Esophagus (tissue), 2 donors: Measurements from ENCODE around the gene DRD3. TPM values are rescaled to one million over a fixed set of nuclear protein-coding genes. Genes with fewer than 3 reads are reported as not detected.

Source experiments
- H3K27ac ChIP-seq, 2 donors: one replicate each; pipeline ENCODE4 v1.5.1; 2013; ENCODE audit warnings: low read depth in 2 of 2, mild to moderate bottlenecking in 2 of 2, inconsistent platforms in 1 of 2, low read length in 1 of 2, moderate library complexity in 1 of 2
- H3K27me3 ChIP-seq, 2 donors: one replicate each; pipeline ENCODE4 v1.6.1; 2013; ENCODE audit warnings: low read length in 2 of 2, control low read depth in 1 of 2, mild to moderate bottlenecking in 1 of 2; ENCODE audit not compliant: insufficient read depth in 2 of 2, control insufficient read depth in 1 of 2
- H3K36me3 ChIP-seq, 2 donors: one replicate each; pipeline ENCODE4 v1.6.1; 2013; ENCODE audit warnings: low read length in 1 of 2; ENCODE audit not compliant: control insufficient read depth in 2 of 2, insufficient read depth in 2 of 2
- H3K4me1 ChIP-seq, 2 donors: one replicate each; pipeline ENCODE4 v1.6.1; 2013; ENCODE audit warnings: low read length in 1 of 2; ENCODE audit not compliant: control insufficient read depth in 2 of 2, insufficient read depth in 2 of 2
- H3K4me3 ChIP-seq, 2 donors: one replicate each; pipeline ENCODE4 v1.5.1; 2013; ENCODE audit warnings: low read length in 2 of 2, mild to moderate bottlenecking in 2 of 2, low read depth in 1 of 2, moderate library complexity in 1 of 2
- H3K9me3 ChIP-seq, 2 donors: one replicate each; pipeline ENCODE4 v1.6.1; 2013; ENCODE audit warnings: mild to moderate bottlenecking in 2 of 2, low read depth in 1 of 2, low read length in 1 of 2, moderate library complexity in 1 of 2; ENCODE audit not compliant: control insufficient read depth in 2 of 2, insufficient read depth in 1 of 2
- WGBS, 2 donors: extraction: QIAGEN DNeasy Blood & Tissue Kit; methylation state at CpG; one replicate each; pipeline ENCODE4 v1.1.7; 2013; 5-methylcytosine and 5-hydroxymethylcytosine counted together
- polyA plus RNA-seq, 2 donors: library from polyadenylated mRNA; stranded (reverse); fragments of 200-250 nt; gene quantifications; one replicate each; pipeline ENCODE4 v1.2.3, GENCODE V29; 2013
- donor health status: healthy with polysubstance abuse.
- donor health status: Bipolar disorder and iron deficiency.

DRD3 gene
- polyA plus RNA-seq, 2 donors, result not detected

DNA sequence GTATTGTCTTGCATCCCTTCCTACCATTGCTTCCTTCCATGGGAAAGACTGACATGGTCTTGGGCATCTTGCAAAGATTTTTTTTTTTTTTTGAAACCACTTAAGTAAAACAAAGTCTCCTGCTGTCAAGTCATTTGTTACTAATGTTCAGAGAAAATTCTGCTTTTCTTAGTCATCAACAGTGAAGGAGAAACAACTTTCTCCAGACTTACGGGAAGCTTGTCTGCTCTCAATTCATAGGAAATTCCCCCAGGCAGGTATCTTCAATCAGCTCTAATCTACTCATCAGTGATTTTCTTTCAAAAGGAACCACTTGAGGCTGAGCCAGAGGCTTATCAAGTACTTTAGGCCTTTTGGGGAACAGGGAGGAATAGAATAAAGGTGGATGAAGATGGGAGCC is 15.9 kb upstream of the DRD3 start:
- WGBS, 2 donors, result 62 to 68% methylated on average over 1 of the region's 1 CpG
- no peaks in the 10 kb centered on the region for H3K27me3 ChIP-seq
- H3K4me1 ChIP-seq, result no peaks in the 10 kb centered on the region
- no peaks in the 10 kb centered on the region for H3K36me3 ChIP-seq
- H3K4me3 ChIP-seq, result no peak overlapping the region
- no peak overlapping the region for H3K27ac ChIP-seq
- no peaks in the 10 kb centered on the region for H3K9me3 ChIP-seq

DNA sequence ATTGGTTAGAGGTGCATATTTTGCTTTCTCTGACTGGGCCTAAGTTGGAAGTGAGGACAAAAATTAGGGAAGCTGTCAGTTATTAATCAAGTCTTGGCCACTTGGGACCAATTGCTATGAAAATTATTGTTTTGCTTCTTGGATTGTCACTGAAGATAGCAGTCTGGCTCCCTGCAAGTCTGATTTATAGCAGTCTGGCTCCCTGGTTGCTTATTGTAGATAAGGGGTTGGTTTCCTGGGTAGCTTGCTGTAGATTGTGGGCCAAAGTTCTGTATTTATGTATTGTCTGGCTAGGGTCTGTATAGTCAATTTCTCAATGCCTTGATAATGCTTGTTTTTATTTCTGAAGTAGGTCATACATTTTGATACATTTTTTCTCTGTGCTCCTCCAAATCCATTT is 13.3 kb upstream of the DRD3 start:
- H3K4me1 ChIP-seq, result no peaks in the 10 kb centered on the region
- H3K4me3 ChIP-seq, result no peak overlapping the region
- H3K27me3 ChIP-seq, result no peaks in the 10 kb centered on the region
- no peaks in the 10 kb centered on the region for H3K36me3 ChIP-seq
- H3K27ac ChIP-seq, result no peak overlapping the region
- no peaks in the 10 kb centered on the region for H3K9me3 ChIP-seq

DNA sequence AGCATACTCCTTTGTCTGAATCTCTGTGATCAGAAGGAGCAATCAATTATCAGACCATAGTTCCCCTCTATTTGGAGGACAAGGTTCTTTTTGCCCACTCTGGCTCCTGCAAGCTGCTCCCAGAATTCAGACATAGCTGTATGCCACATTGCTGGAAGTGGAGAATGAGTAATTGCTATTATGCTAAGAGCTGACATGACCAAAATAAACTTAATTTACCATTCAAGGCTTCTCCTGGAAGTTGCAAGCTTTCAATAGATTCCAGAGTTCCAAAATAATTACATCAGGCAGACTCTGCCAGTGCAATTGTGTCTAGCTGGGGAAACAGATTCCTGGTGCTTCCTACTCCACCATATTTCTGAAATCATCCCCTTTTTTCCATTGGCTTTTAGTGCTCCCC is 7.6 kb upstream of the DRD3 start:
- no peaks in the 10 kb centered on the region for H3K9me3 ChIP-seq
- H3K4me3 ChIP-seq, result no peak overlapping the region
- no peaks in the 10 kb centered on the region for H3K27me3 ChIP-seq
- H3K27ac ChIP-seq, result no peak overlapping the region
- H3K4me1 ChIP-seq, result no peaks in the 10 kb centered on the region
- H3K36me3 ChIP-seq, result no peaks in the 10 kb centered on the region

DNA sequence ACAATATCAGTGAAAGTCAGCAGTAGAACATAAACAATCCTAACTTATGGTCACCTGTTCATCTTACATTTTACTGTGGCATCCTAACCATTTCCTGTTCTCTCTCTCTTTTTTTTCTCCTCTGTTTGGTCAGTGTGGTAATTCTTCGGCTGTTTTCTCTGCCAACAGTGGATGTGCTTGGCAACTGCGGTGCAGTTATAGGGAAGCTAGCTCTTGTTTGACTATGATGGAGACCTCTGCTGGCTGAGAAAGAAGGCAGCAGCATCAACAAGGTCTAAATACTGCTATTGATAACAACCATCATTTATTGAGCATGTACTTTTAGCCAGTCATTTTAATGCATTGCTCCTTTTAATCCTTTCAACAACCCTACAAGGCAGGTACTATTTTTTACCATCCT is 723 bp upstream of the DRD3 start:
- no peak overlapping the region for H3K27ac ChIP-seq
- H3K4me3 ChIP-seq, result no peak overlapping the region
- H3K36me3 ChIP-seq, result no peaks in the 10 kb centered on the region
- 19 to 23% methylated on average over 2 of the region's 2 CpGs for WGBS, 2 donors
- no peaks in the 10 kb centered on the region for H3K27me3 ChIP-seq
- H3K9me3 ChIP-seq, result no peaks in the 10 kb centered on the region
- no peaks in the 10 kb centered on the region for H3K4me1 ChIP-seq

DNA sequence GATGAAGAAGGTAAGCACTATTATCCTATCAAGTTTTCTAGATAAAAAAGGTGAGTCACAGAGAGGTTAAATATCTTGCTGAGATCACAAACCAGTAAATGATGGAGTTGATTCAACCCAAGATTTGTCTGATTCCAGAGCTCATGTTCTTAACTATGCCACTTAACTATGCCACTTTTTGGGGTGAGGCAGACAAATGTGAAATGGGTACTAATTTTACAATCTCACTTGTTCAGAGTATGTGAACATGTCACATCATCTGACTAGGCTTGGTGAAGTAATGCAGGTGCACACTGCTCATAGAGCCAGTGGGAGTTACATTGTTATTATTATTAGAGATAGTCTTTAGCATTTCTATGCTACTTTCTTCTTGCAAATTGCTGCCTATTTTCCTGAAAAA is 2.0 kb downstream of the DRD3 start:
- no peaks in the 10 kb centered on the region for H3K36me3 ChIP-seq
- H3K27ac ChIP-seq, result no peak overlapping the region
- H3K4me3 ChIP-seq, result no peak overlapping the region
- no peaks in the 10 kb centered on the region for H3K4me1 ChIP-seq
- no peaks in the 10 kb centered on the region for H3K9me3 ChIP-seq
- no peaks in the 10 kb centered on the region for H3K27me3 ChIP-seq

DNA sequence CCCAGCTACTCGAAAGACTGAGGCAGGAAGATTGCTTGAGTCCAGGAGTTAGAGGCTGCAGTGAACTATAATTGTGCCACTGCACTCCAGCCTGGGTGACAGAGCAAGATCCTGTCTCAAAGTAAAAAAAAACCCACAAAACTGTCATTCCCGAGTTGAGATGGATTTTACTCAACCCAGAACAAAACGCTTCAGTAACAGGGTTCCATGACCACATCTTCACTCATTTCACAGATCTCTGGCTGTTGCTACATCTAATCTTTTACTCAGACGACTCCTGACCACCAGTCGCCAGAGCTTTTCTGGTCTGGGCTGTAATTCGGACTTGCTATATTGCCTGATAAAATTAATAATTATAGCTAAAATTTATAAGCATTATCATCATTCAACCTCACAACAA is 2.4 kb downstream of the DRD3 start:
- 76 to 80% methylated on average over 6 of the region's 6 CpGs for WGBS, 2 donors
- Histone ChIP-seq H3K27me3 (no peaks in the 10 kb centered on the region), H3K4me3 (no peak overlapping the region), H3K9me3 (peaks cover 0 to 2% of the 10 kb centered on the region in 2 donors), H3K36me3 (no peaks in the 10 kb centered on the region), H3K4me1 (no peaks in the 10 kb centered on the region), H3K27ac (no peak overlapping the region)

DNA sequence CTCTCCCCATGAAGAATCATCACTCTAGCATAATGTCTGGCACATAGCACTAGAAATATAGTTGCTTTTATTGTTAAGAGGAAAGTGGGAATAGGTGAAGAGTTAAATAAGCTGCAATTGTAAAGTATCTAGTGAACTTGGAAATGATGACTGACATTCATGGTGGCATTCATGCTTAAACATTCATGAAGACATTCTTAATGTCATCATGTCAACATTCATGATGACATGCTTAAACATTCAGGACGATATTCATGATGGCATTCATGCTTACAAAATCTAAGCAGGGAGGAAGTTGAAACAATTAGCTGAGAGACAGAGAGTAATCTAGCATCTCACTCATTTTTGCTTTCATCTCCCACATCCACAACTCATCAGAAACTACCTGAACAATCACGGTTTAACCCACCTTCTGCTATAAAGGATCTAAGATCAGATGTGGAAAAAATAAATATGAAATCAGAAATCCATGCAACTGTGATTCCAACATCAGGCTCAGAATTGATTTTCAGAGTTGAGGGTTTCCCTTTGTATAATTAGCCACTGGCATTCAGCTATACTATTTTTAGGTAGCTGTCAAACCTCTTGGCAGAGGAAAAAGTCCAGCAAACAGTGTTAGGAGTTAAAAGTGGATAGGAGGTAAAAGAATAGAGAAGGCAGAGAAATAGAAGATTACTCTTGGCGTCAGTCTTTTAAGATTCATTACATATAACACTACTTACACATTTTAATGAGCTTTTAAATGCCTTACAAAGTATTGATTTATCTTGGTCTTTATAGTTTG is 3.5 kb downstream of the DRD3 start:
- Histone ChIP-seq H3K9me3 (peaks cover 0 to 2% of the 10 kb centered on the region in 2 donors), H3K4me1 (no peaks in the 10 kb centered on the region), H3K36me3 (no peaks in the 10 kb centered on the region), H3K27me3 (no peaks in the 10 kb centered on the region), H3K27ac (no peak overlapping the region), H3K4me3 (no peak overlapping the region)
- WGBS, 2 donors, result 59 to 62% methylated on average over 3 of the region's 3 CpGs

- Histone ChIP-seq H3K9me3 (peaks cover 0 to 2% of the 10 kb centered on the region in 2 donors), H3K27me3 (no peaks in the 10 kb centered on the region), H3K4me1 (no peaks in the 10 kb centered on the region), H3K4me3 (no peak overlapping the region), H3K36me3 (no peaks in the 10 kb centered on the region), H3K27ac (no peak overlapping the region)
- 88 to 89% methylated on average over 7 of the region's 7 CpGs for WGBS, 2 donors
Measured at GRCh38 chr3:114171677-114172076, 7.2 kb downstream of the DRD3 start.

GRCh38 chr3:114168150-114168549 is 10.7 kb downstream of the DRD3 start:
- no peaks in the 10 kb centered on the region for H3K36me3 ChIP-seq
- no peaks in the 10 kb centered on the region for H3K4me1 ChIP-seq
- 27 to 43% methylated on average over 2 of the region's 2 CpGs for WGBS, 2 donors
- H3K27me3 ChIP-seq, result no peaks in the 10 kb centered on the region
- peaks cover 0 to 2% of the 10 kb centered on the region in 2 donors for H3K9me3 ChIP-seq
- H3K27ac ChIP-seq, result no peak overlapping the region
- no peak overlapping the region for H3K4me3 ChIP-seq

DNA sequence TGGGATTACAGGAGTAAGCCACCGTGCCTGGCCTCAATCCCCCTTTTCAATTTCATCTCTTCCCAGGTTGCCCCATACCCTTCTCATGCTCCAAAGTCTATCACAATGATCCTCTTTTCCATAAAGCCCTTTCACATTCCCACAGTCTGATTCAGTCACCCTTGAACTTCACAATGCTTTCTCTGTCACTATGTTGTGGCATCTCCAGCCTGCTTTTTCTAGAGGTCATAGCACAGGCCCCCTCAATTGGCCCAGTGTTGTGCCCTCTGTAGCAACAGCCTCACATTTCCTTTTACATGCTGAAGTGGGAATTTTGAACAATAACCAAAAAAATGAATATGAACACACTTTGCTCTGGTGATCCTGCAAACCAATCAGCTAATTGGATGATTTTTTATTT is 21.5 kb downstream of the DRD3 start:
- Histone ChIP-seq H3K4me1 (peaks cover 3% of the 10 kb centered on the region in 2 donors), H3K27me3 (peaks cover 0 to 2% of the 10 kb centered on the region in 2 donors), H3K9me3 (no peaks in the 10 kb centered on the region), H3K4me3 (no peak overlapping the region), H3K36me3 (no peaks in the 10 kb centered on the region), H3K27ac (no peak overlapping the region)
- WGBS, 2 donors, result 92 to 100% methylated on average over 1 of the region's 1 CpG
